Activated CD4-positive, alpha-beta memory T cell treated with anti-CD3 and anti-CD28 coated beads, Interleukin-2, amount 10 ng/mL, durations not matched to agents 7 days and 5 days (primary cell): ENCODE results near the gene SERPINE1. TPM values are rescaled to one million over a fixed set of nuclear protein-coding genes. Genes with fewer than 3 reads are reported as not detected.

Source experiments
- CTCF ChIA-PET: fragments of 350-600 bp; sonication (Branson Sonifier 250); formaldehyde crosslinking; loops from one replicate; lab custom pipeline; 2021; ENCODE audit warnings: antibody characterized with exemption, inconsistent platforms; lab: Charles Lee
- POLR2A ChIA-PET: fragments of 350-600 bp; sonication (Branson Sonifier 250); formaldehyde crosslinking; loops from one replicate; lab custom pipeline; 2021; ENCODE audit warnings: antibody characterized with exemption; lab: Charles Lee
- DNase-seq: peaks from one replicate; pipeline ENCODE4 v3.0.0-alpha.2; 2020
- H3K27ac Mint-ChIP-seq: one replicate; pipeline ENCODE4 v1.8.0; 2021; ENCODE audit warnings: mild to moderate bottlenecking, mixed read lengths
- H3K27me3 Mint-ChIP-seq: one replicate; pipeline ENCODE4 v1.8.0; 2021; ENCODE audit warnings: mixed read lengths
- H3K36me3 Mint-ChIP-seq: one replicate; pipeline ENCODE4 v1.8.0; 2021; ENCODE audit warnings: low read depth, mixed read lengths
- H3K4me1 Mint-ChIP-seq: one replicate; pipeline ENCODE4 v1.8.0; 2021; ENCODE audit warnings: mixed read lengths
- H3K4me3 Mint-ChIP-seq: one replicate; pipeline ENCODE4 v1.8.0; 2021; ENCODE audit warnings: mild to moderate bottlenecking, mixed read lengths
- H3K9me3 Mint-ChIP-seq: one replicate; pipeline ENCODE4 v1.8.0; 2021; ENCODE audit warnings: mixed read lengths
- total RNA-seq, 2 experiments: library from RNA; stranded (reverse); gene quantifications; one replicate each; pipeline ENCODE4 v1.2.3, GENCODE V29; 2021

The SERPINE1 gene
- total RNA-seq, 2 experiments from 2014 or later: 0.23 to 0.28 TPM

- no peak for DNase-seq
- Mint-ChIP-seq H3K4me1 (peaks cover 2% of the 10 kb centered on the region), H3K36me3 (no peaks in the 10 kb centered on the region), H3K27me3 (peaks cover 67% of the 10 kb centered on the region), H3K9me3 (no peaks in the 10 kb centered on the region), H3K27ac (no peak within 1 kb of the TSS), H3K4me3 (no peak within 1 kb of the TSS)
- POLR2A ChIA-PET: no interaction called here
- CTCF ChIA-PET: no interaction called here
Observed at GRCh38 chr7:101180130-101180755, 53.3 kb downstream of the SERPINE1 start, which contains the start of gene NAT16. Gene NAT16, minus strand, starts transcription at chr7:101180293. Its CDS starts 5,486 bp downstream, at chr7:101174807.

GRCh38 chr7:101185258-101185839 lies 58.4 kb downstream of the SERPINE1 start:
- Mint-ChIP-seq H3K27ac (no peak overlapping the region), H3K9me3 (no peaks in the 10 kb centered on the region), H3K4me1 (no peaks in the 10 kb centered on the region), H3K27me3 (peaks cover 34% of the 10 kb centered on the region), H3K4me3 (no peak overlapping the region), H3K36me3 (no peaks in the 10 kb centered on the region)
- POLR2A ChIA-PET: interaction anchor here (0.7 kb wide), 1 partner anchor 14 kb away, joined by 3 read pairs; no protein-coding TSS in a partner anchor
- CTCF ChIA-PET: interaction anchor here (0.6 to 1.7 kb wide), 2 partner anchors 41 to 108 kb away, joined by 3 to 11 read pairs; no protein-coding TSS in a partner anchor
- no peak for DNase-seq

- no peak for DNase-seq
- ChIA-PET POLR2A (interaction anchor here (0.7 kb wide), 2 partner anchors 15 to 411 kb away, joined by 3 read pairs; no protein-coding TSS in a partner anchor), CTCF (interaction anchor here (0.7 kb wide), 1 partner anchor 1240 kb away, joined by 3 read pairs; no protein-coding TSS in a partner anchor)
- Mint-ChIP-seq H3K9me3 (no peaks in the 10 kb centered on the region), H3K27me3 (peaks cover 26% of the 10 kb centered on the region), H3K4me1 (no peaks in the 10 kb centered on the region), H3K4me3 (no peak overlapping the region), H3K27ac (no peak overlapping the region), H3K36me3 (no peaks in the 10 kb centered on the region)
Observed at GRCh38 chr7:101186194-101186593, 59.3 kb downstream of the SERPINE1 start.

GRCh38 chr7:101186844-101187428 lies 60.0 kb downstream of the SERPINE1 start:
- no peaks in the 10 kb centered on the region for H3K4me1 Mint-ChIP-seq
- no peaks in the 10 kb centered on the region for H3K9me3 Mint-ChIP-seq
- POLR2A ChIA-PET: interaction anchor here (0.7 kb wide), 1 partner anchor 411 kb away, joined by 3 read pairs; no protein-coding TSS in a partner anchor
- no peaks in the 10 kb centered on the region for H3K36me3 Mint-ChIP-seq
- H3K27me3 Mint-ChIP-seq: peaks cover 24% of the 10 kb centered on the region
- no peak overlapping the region for H3K27ac Mint-ChIP-seq
- no peak overlapping the region for H3K4me3 Mint-ChIP-seq
- DNase-seq: no peak
- CTCF ChIA-PET: interaction anchor here (1.1 to 1.5 kb wide), 2 partner anchors 31 to 57 kb away, joined by 3 to 5 read pairs; partner anchors contain the start of genes PLOD3 and ZNHIT1

Other genes with a start within 250 kb of the SERPINE1 start
- gene UFSP1, start 237.4 kb upstream of the SERPINE1 start, total RNA-seq: 1 to 10 TPM; 2.1 to 3.0 TPM
- under 1 TPM in 1 of 2 experiments, not detected in 1; 0.13 TPM for gene ACHE, start 231.2 kb upstream of the SERPINE1 start, total RNA-seq
- under 1 TPM in 1 of 2 experiments, not detected in 1; 0.20 TPM for gene MUC3A, start 177.6 kb upstream of the SERPINE1 start, total RNA-seq
- gene MUC12, start 157.5 kb upstream of the SERPINE1 start, total RNA-seq: under 1 TPM in 1 of 2 experiments, not detected in 1; 0.50 TPM
- gene MUC17, start 107.0 kb upstream of the SERPINE1 start, total RNA-seq: not detected
- gene TRIM56, start 41.6 kb upstream of the SERPINE1 start, total RNA-seq: 10 to 100 TPM; 72.6 to 72.7 TPM
- 10 to 100 TPM; 46.7 to 50.0 TPM for gene AP1S1, start 27.4 kb downstream of the SERPINE1 start, total RNA-seq
- gene VGF, start 38.5 kb downstream of the SERPINE1 start, total RNA-seq: under 1 TPM; 0.30 to 0.33 TPM
- gene NAT16, start 53.2 kb downstream of the SERPINE1 start, total RNA-seq: not detected
- not detected for gene MOGAT3, start 73.9 kb downstream of the SERPINE1 start, total RNA-seq
- 10 to 100 TPM; 63.3 to 66.6 TPM for gene PLOD3, start 90.5 kb downstream of the SERPINE1 start, total RNA-seq
- 10 to 100 TPM; 59.9 to 60.5 TPM for gene ZNHIT1, start 91.1 kb downstream of the SERPINE1 start, total RNA-seq
- gene CLDN15, start 110.7 kb downstream of the SERPINE1 start, total RNA-seq: 10 to 100 TPM; 19.7 to 20.6 TPM
- gene FIS1, start 118.0 kb downstream of the SERPINE1 start, total RNA-seq: 10 to 100 TPM; 94.5 to 97.6 TPM
- gene IFT22, start 194.7 kb downstream of the SERPINE1 start, total RNA-seq: 1 to 10 TPM; 5.5 to 6.6 TPM
- not detected for gene COL26A1, start 235.8 kb downstream of the SERPINE1 start, total RNA-seq